AML-193 (cell line): ENCODE measurements around the gene PTGDR.
A peak's percentile ranks its signal among the peaks of the same experiment; 100 is the strongest.

Source experiments
- DNase-seq, 2 experiments: peaks; one replicate each; lab custom pipeline; 2025; lab: John Stamatoyannopoulos, UW

PTGDR gene

DNA sequence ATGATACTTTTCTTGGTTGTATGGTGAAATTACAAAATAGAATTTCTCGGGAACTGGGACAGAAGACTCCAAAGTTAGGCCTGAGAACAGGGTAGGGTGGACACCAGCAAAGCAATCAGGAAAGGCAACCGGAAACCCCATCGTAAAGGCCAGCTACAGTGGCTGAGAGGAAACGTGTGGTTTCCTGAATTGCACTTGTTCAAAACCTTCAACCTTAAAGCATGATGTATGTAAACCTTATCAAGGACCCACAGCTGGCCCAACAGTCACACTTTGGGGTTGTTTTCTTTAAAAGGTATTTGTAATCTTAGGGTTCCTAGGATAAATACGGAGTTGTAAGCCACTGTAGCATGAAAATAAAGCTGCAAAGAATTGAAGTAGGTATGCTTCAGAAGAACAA lies 2.2 kb upstream of the PTGDR start:
- DNase-seq: peak; percentile 76 to 79

GRCh38 chr14:52266179-52266578 lies 1.3 kb upstream of the PTGDR start:
- DNase-seq: no peak

DNA sequence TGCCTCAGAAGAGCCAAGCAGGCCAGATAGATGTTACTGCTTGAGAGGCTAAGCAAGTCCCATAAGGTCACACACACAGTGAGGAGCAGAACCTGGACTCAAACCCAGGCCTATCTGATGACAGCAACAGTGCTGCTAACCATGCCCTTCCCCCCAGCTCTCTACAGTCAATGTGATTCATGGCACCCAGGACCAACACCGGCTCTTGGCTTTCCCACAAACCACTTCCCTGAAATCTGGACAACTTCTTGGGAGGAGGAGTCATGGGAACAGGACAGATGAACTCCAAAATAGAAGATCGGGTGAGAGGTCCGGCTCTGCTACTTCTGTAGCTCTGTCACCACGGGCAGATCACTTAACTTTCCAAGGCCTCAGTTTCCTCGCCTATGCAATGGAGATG lies 716 bp upstream of the PTGDR start:
- DNase-seq: no peak

GRCh38 chr14:52268279-52269061 lies 972 bp downstream of the PTGDR start:
- DNase-seq: no peak

DNA sequence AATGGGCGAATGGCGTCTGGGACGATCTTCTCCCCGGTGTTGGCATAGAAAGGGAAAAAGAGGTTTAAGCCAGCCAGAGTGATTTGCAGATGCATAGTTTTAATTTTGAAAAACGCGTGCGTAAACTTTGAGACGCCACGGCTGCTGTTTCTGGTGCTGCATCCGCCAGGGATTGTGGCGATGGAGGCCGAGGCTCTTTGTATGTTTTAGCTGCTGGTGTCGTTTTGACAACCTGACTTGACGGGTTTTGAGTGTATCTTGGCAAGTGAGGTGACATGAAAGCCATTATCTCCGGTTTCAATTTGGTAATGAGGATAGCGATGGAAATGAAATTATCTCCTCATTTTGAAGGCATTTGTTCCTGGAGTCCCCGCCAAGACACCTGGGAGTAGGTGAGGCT lies 1.6 kb downstream of the PTGDR start:
- DNase-seq: no peak

DNA sequence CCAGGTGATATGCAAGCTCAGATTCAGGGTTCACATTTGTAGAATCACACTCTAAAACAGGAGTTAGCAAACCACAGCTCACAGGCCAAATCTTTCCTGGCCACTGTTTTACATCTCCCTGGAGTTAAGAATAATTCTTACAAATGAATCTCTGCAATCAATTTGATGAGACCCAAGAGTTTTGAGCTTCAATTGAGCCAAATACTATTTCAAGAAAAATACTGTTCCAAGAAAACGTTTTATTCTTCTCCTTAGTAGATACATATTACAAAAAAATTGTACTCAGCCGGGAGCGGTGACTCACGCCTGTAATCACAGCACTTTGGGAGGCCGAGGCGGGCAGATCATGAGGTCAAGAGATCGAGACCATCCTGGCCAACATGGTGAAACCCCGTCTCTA lies 2.5 kb downstream of the PTGDR start:
- no peak for DNase-seq

DNA sequence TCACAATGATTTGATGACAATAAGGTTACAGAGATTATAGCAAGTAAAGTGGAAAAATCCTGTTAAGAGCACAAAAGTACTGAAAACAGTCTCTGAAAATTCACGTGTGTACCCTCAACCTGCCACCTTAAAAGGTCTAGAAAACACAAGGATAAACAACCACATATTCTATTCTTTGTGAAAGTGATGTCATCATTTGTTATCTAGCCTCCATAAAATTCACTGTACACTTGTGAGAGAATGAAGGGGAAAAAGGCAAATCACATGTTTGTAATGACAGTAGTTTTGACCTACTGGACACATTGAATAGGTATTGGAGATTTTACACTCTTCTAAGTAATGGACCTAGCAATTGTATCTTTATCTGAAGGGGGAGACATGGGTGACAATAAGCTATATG lies 4.0 kb downstream of the PTGDR start:
- no peak for DNase-seq

DNA sequence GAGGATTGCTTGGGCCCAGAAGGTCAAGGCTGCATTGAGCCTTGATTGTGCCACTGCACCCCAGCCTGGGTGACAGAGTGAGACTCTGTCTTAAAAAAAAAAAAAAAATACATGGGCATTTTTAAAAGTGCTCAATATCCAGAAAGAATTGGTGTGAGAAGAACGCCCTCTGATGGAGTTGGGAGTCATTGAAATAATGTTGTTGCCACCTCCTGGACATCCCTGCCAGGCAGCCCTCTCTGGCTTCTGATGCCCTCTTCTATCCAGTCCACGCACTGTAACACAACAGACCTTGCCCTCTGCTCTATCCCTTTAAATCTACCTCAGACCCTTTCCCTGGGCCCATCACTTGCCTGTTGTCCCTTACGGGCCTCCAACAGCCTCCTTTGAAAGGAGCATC lies 4.9 kb downstream of the PTGDR start:
- DNase-seq: peak; percentile 61 to 63

GRCh38 chr14:52275372-52275771 lies 7.9 kb downstream of the PTGDR start:
- DNase-seq: no peak

GRCh38 chr14:52277552-52277951 lies 10.1 kb downstream of the PTGDR start:
- no peak for DNase-seq

GRCh38 chr14:52279408-52279807 lies 11.9 kb downstream of the PTGDR start:
- DNase-seq: peak; percentile 35 to 38

- no peak for DNase-seq
Measured at GRCh38 chr14:52283099-52283498, 15.6 kb downstream of the PTGDR start.

DNA sequence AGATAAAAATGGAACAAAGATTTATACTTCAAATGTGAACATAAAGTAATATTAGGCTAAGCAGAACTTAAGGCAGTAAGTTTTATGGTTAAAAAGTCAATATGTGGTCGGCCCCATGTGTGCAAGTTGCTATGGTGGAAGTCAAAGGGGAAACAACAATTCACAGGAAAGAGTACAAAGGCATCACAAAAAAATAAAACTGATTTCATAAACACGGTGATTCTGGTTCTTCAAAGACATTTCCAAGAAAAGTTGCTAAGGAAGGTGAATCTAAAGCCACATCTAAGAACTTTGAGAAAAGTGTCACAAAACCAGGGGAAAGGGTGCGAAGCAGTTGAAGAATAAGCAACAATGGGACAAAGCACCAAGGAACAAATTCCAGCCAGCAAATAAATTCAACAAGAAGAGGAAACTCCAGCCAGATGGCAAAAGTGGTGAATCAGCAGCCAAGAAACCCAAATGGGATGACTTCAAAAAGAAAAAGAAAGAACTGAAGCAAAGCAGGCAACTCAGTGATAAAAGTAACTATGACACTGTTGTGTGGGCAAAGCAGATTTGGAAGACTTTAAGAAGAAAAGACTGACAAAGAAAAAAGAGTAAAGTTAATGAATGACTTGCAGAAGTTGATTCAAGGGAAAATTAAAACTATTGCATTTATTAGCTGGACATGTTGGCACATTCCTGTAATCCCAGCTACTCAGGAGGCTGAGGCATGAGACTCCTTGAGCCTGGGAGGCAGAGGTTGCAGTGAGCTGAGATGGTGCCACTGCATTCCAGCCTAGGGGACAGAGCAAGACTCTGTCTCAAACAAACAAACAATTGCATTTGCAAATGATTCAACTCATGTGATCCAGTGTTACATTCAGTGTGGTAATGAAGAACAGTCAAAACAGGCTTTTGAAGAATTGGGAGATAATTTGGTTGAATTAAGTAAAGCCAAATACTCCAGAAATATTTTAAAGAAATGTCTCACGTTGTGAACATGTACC lies 19.5 kb downstream of the PTGDR start:
- no peak for DNase-seq

GRCh38 chr14:52296378-52296777 lies 28.9 kb downstream of the PTGDR start:
- no peak for DNase-seq

GRCh38 chr14:52298795-52299194 lies 31.3 kb downstream of the PTGDR start:
- DNase-seq: no peak

DNA sequence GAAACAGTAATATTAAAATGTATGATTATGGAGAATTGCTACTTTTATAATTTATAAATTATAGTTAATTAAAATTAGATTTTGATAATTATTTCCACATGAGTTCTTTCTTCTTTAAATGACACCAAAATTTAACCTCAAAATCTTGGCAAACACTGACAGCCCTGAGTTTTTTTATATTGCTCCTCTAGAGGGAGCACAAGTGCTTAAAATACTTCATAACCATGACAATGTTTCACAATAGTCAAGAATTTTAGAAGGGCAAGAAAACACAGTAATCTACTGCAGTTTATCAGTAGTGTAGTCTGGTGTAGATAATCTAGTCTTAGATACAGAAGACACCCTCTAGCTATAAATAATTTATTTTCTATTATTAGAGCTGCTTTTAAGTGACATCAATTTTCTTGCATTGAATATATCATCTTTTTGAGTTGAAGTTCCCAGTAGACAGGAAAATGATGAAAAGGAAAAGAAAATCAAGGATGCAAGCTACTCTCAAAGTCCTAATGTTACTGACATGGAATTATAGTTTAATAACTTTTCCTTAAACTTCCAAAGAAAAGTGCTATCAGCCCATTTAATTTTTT lies 32.3 kb downstream of the PTGDR start:
- peak; percentile 60 to 77 for DNase-seq

GRCh38 chr14:52303236-52303635 lies 35.7 kb downstream of the PTGDR start:
- DNase-seq: no peak

DNA sequence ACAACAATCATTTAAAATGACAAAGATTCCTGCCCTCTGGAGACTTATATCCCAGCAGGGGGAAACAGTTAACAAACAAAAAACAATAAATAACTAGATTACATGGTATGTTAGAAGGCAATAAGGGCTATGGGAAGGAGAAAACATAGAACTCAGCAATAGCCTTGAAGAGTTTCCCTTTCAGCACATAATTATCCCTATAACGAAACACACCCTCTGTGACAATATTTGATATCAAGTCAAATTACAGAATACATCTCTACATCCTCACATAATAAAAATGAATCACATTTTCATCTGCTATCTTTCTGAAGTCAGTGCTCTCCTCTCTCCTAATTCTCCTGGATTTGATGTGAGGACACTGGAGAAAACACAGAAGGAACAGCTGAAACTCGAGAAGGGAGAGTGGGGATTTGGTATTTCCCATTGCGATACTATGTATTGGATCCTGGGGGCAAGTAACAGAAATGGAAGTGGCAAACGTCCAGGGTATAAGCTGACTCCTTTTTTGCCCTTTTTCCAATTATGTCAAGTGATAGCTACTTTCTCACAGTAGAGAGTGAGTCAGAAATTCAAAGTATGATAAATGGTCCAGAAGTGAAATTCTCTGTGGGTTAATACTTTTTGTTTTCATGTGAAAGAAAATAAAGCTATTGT lies 36.9 kb downstream of the PTGDR start:
- DNase-seq: no peak

- DNase-seq: no peak
Measured at GRCh38 chr14:52305014-52305413, 37.5 kb downstream of the PTGDR start.

DNA sequence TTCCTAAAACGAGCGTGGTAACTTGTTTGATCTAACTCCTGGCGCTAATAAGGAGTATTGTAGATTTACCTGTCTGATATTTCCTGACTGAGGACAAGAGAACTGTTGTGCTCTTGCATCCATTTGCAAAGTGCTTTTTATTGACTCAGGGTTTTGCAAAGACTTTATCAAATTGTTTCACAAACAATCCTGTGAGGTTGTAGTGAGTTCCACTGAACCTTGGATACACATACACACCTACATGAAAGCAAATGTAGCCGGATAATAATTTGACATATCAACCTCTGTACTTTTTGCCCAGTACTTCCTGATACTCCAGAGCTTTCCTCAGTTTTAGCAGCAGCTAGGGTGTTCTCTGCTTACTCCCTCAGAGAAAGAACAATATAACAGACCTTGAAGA lies 39.9 kb downstream of the PTGDR start:
- no peak for DNase-seq

DNA sequence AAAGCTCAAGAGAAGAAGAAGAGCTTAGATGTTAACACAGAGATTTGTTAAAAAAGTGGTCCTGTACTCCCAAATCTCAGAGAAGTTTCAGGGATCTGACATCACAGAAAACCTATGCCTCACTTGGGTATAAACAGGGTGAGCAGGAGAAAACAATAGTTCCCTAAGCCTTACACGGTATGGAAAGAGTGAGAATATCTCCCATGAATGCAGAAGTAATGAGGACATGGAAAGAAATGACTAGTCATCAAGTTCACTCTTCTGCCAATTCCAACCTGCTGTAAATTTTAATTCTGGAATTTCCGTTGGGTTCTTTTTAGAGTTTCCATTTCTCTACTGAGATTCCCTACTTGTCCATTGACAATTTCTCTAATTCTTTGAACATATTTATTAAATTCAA lies 40.4 kb downstream of the PTGDR start:
- no peak for DNase-seq

GRCh38 chr14:52310541-52310940 lies 43.0 kb downstream of the PTGDR start:
- DNase-seq: no peak
